ENCODE data around the gene HOXA6.

GRCh38 chr7:27196287-27196767 lies 48.8 kb upstream of the HOXA6 start:
- TF ChIP-seq CTCF (IDR thresholded peaks at IDR 0.05) (peak; percentile 51 to 80 (median 70)), POLR2A (IDR thresholded peaks at IDR 0.05) (no peak)

Data from esophagus squamous epithelium (tissue), 4 donors.